GM18873 (cell line): ENCODE results near the gene GDF15.

Experiments used
- ATAC-seq: cut with Tn5 transposase; IDR thresholded peaks from one replicate; pipeline ENCODE4 v1.9.1; 2021; ENCODE audit warnings: mild to moderate bottlenecking, moderate library complexity, moderate number of reproducible peaks; ENCODE audit not compliant: unreplicated experiment, low FRiP score

The GDF15 gene

GRCh38 chr19:18417250-18418028 is 31.5 kb downstream of the GDF15 start:
- no peak for ATAC-seq

GRCh38 chr19:18418029-18418482 is 32.1 kb downstream of the GDF15 start:
- no peak for ATAC-seq

- no peak for ATAC-seq
These were observed 32.7 kb downstream of the GDF15 start for GRCh38 chr19:18418483-18419194.

- no peak for ATAC-seq
These were observed 33.3 kb downstream of the GDF15 start, which contains the start of gene SSBP4 for GRCh38 chr19:18419195-18419698. SSBP4 (plus strand) TSS chr19:18419398; CDS start chr19:18419649, 251 bp downstream.

GRCh38 chr19:18419699-18420460 is 33.9 kb downstream of the GDF15 start:
- ATAC-seq, result no peak

GRCh38 chr19:18420930-18421329 is 35.0 kb downstream of the GDF15 start:
- ATAC-seq, result no peak

GRCh38 chr19:18421371-18421959 is 35.5 kb downstream of the GDF15 start:
- no peak for ATAC-seq

- ATAC-seq, result no peak
These were observed 36.7 kb downstream of the GDF15 start for GRCh38 chr19:18422530-18423191.

- no peak for ATAC-seq
These were observed 37.5 kb downstream of the GDF15 start for GRCh38 chr19:18423258-18424020.

- no peak for ATAC-seq
These were observed 38.3 kb downstream of the GDF15 start for GRCh38 chr19:18424122-18424889.

- no peak for ATAC-seq
These were observed 39.0 kb downstream of the GDF15 start for GRCh38 chr19:18424890-18425514.

- ATAC-seq, result no peak
These were observed 39.8 kb downstream of the GDF15 start for GRCh38 chr19:18425515-18426415.

GRCh38 chr19:18426416-18426767 is 40.4 kb downstream of the GDF15 start:
- ATAC-seq, result no peak

- no peak for ATAC-seq
These were observed 41.3 kb downstream of the GDF15 start for GRCh38 chr19:18427080-18427742.

- ATAC-seq, result no peak
These were observed 41.8 kb downstream of the GDF15 start for GRCh38 chr19:18427743-18428113.

GRCh38 chr19:18428173-18428786 is 42.3 kb downstream of the GDF15 start:
- ATAC-seq, result no peak
